ENCODE results near the gene PKP1.

DNA sequence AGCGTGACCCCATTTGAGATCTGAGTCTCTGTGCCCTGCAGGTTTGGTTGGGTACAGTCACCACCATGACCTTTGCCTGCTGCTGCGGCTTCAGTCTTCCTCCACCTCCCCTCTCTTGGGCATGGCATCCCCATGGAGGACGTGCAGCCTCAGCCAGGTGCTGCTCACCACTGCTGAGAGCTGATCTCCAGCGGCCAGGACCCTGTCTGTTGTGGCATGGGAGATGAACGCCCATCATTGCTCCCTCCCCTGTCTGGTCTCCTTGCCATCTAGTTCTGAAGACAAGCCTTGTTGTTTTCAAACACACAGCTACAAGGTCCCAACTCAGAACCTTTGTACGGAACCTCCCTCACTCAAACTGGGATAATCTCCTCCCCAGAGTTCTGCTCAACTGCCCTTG, 19.2 kb upstream of the PKP1 start:
- TF ChIP-seq POLR2A (IDR thresholded peaks at IDR 0.05; ENCODE audit: low read length) (no peak), GATA1 (IDR thresholded peaks at IDR 0.05; ENCODE audit: low read depth, low read length) (no peak)

Data from erythroblast (primary cell).